H9 (cell line): ENCODE results near the gene DHX36. TPM values are rescaled to one million over a fixed set of nuclear protein-coding genes. Genes with fewer than 3 reads are reported as not detected.

Experiments used
- DNase-seq: peaks from one replicate; pipeline ENCODE4 v3.0.0-alpha.2; 2017
- H2AFZ ChIP-seq: one replicate; pipeline ENCODE4 v1.6.1; 2013; ENCODE audit warnings: mild to moderate bottlenecking, low read length, control low read depth, moderate library complexity
- H2AK5ac ChIP-seq: 2 replicates; pipeline ENCODE4 v1.6.1; 2013; ENCODE audit warnings: low read length, control low read depth, mixed read lengths; ENCODE audit not compliant: insufficient read length
- H2BK120ac ChIP-seq: one replicate; pipeline ENCODE4 v1.6.1; 2013; ENCODE audit warnings: low read depth, mild to moderate bottlenecking, low read length, control low read depth, inconsistent platforms; ENCODE audit not compliant: poor library complexity, severe bottlenecking
- H2BK12ac ChIP-seq: 2 replicates; pipeline ENCODE4 v1.6.1; 2013; ENCODE audit warnings: low read length, control low read depth, mixed read lengths, low read depth; ENCODE audit not compliant: insufficient read length
- H2BK15ac ChIP-seq: 2 replicates; pipeline ENCODE4 v1.6.1; 2013; ENCODE audit warnings: low read depth, low read length, control low read depth
- H2BK20ac ChIP-seq: one replicate; pipeline ENCODE4 v1.6.1; 2013; ENCODE audit warnings: low read depth, mild to moderate bottlenecking, low read length, control low read depth, inconsistent platforms; ENCODE audit not compliant: poor library complexity, severe bottlenecking
- H2BK5ac ChIP-seq: 2 replicates; pipeline ENCODE4 v1.6.1; 2013; ENCODE audit warnings: low read length, control low read depth, mixed read lengths; ENCODE audit not compliant: insufficient read length
- H3K14ac ChIP-seq: 2 replicates; pipeline ENCODE4 v1.6.1; 2013; ENCODE audit warnings: low read length, control low read depth; ENCODE audit not compliant: insufficient read depth
- H3K18ac ChIP-seq: 2 replicates; pipeline ENCODE4 v1.6.1; 2013; ENCODE audit warnings: low read depth, mild to moderate bottlenecking, mixed read lengths, low read length, control low read depth; ENCODE audit not compliant: insufficient read length
- H3K23ac ChIP-seq: 2 replicates; pipeline ENCODE4 v1.6.1; 2013; ENCODE audit warnings: low read length, control low read depth, mixed read lengths, low read depth; ENCODE audit not compliant: insufficient read length
- H3K23me2 ChIP-seq: 2 replicates; pipeline ENCODE4 v1.6.1; 2013; ENCODE audit warnings: low read depth, mild to moderate bottlenecking, mixed read lengths, low read length, control low read depth; ENCODE audit not compliant: insufficient read length, poor library complexity, severe bottlenecking
- H3K27ac ChIP-seq: 2 replicates; pipeline ENCODE4 v1.5.1; 2013; ENCODE audit warnings: low read length, control low read depth, mixed read lengths, low read depth; ENCODE audit not compliant: insufficient read length
- H3K27me3 ChIP-seq: 2 replicates; pipeline ENCODE4 v1.6.1; 2013; ENCODE audit warnings: low read length, control low read depth, inconsistent platforms; ENCODE audit not compliant: insufficient read depth
- H3K4ac ChIP-seq: 2 replicates; pipeline ENCODE4 v1.6.1; 2013; ENCODE audit warnings: low read depth, mild to moderate bottlenecking, control low read depth, inconsistent platforms, low read length, moderate library complexity
- H3K4me1 ChIP-seq: 2 replicates; pipeline ENCODE4 v1.6.1; 2013; ENCODE audit warnings: low read length, control low read depth, inconsistent platforms; ENCODE audit not compliant: insufficient read depth
- H3K4me2 ChIP-seq: 2 replicates; pipeline ENCODE4 v1.6.1; 2013; ENCODE audit warnings: low read length, control low read depth, mixed read lengths; ENCODE audit not compliant: insufficient read length, insufficient read depth
- H3K56ac ChIP-seq: 2 replicates; pipeline ENCODE4 v1.6.1; 2013; ENCODE audit warnings: low read depth, mild to moderate bottlenecking, mixed read lengths, low read length, control low read depth; ENCODE audit not compliant: insufficient read length
- H3K79me1 ChIP-seq: 2 replicates; pipeline ENCODE4 v1.6.1; 2013; ENCODE audit warnings: low read depth, mild to moderate bottlenecking, moderate library complexity, low read length, control low read depth, inconsistent platforms; ENCODE audit not compliant: insufficient read depth, poor library complexity, severe bottlenecking
- H3K79me2 ChIP-seq: 2 replicates; pipeline ENCODE4 v1.6.1; 2013; ENCODE audit warnings: low read length, control low read depth, inconsistent platforms; ENCODE audit not compliant: insufficient read depth
- H3K9ac ChIP-seq: 2 replicates; pipeline ENCODE4 v1.6.1; 2013; ENCODE audit warnings: low read length, control low read depth, mixed read lengths; ENCODE audit not compliant: insufficient read length; ENCODE audit errors: extremely low read depth
- H3K9me3 ChIP-seq: one replicate; pipeline ENCODE4 v1.6.1; 2013; ENCODE audit warnings: low read depth, low read length, inconsistent platforms; ENCODE audit not compliant: control insufficient read depth
- H3T11ph ChIP-seq: one replicate; pipeline ENCODE4 v1.6.1; 2013; ENCODE audit warnings: mild to moderate bottlenecking, low read length, control low read depth, inconsistent platforms
- H4K20me1 ChIP-seq: one replicate; pipeline ENCODE4 v1.6.1; 2013; ENCODE audit not compliant: control insufficient read depth, insufficient read length, insufficient read depth
- H4K5ac ChIP-seq: 2 replicates; pipeline ENCODE4 v1.6.1; 2013; ENCODE audit warnings: low read depth, mild to moderate bottlenecking, mixed read lengths, low read length, control low read depth; ENCODE audit not compliant: insufficient read length
- H4K8ac ChIP-seq: replicated peaks from 2 replicates; pipeline ENCODE4 v1.6.1; 2013; ENCODE audit warnings: low read length, control low read depth, mixed read lengths, low read depth; ENCODE audit not compliant: insufficient read length
- H4K91ac ChIP-seq: 2 replicates; pipeline ENCODE4 v1.6.1; 2013; ENCODE audit warnings: low read depth, mild to moderate bottlenecking, moderate library complexity, mixed read lengths, low read length, control low read depth; ENCODE audit not compliant: insufficient read length
- H3K27ac Mint-ChIP-seq, 3 experiments: 2 replicates in 2 of 3; 3 replicates in 1 of 3; pipeline ENCODE4 v1.8.0; 2020 to 2021; ENCODE audit warnings: mixed read lengths in 3 of 3, mild to moderate bottlenecking in 1 of 3, moderate library complexity in 1 of 3
- H3K27me3 Mint-ChIP-seq: 2 replicates; pipeline ENCODE4 v1.8.0; 2021; ENCODE audit warnings: low read depth, mild to moderate bottlenecking, moderate library complexity, mixed read lengths
- H3K36me3 Mint-ChIP-seq, 3 experiments: 2 replicates in 2 of 3; 3 replicates in 1 of 3; pipeline ENCODE4 v1.8.0; 2020 to 2021; ENCODE audit warnings: low read depth in 3 of 3, mixed read lengths in 3 of 3; ENCODE audit not compliant: insufficient read depth in 1 of 3
- H3K4me1 Mint-ChIP-seq, 2 experiments: 2 replicates each; pipeline ENCODE4 v1.8.0; 2020; ENCODE audit warnings: mixed read lengths in 2 of 2
- H3K4me3 Mint-ChIP-seq, 2 experiments: 2 replicates in 1 of 2; 3 replicates in 1 of 2; pipeline ENCODE4 v1.8.0; 2020 to 2021; ENCODE audit warnings: mild to moderate bottlenecking in 2 of 2, mixed read lengths in 2 of 2, moderate library complexity in 1 of 2
- H3K9me3 Mint-ChIP-seq, 2 experiments: 2 replicates in 1 of 2; 3 replicates in 1 of 2; pipeline ENCODE4 v1.8.0; 2020; ENCODE audit warnings: mild to moderate bottlenecking in 2 of 2, mixed read lengths in 2 of 2, moderate library complexity in 1 of 2
- CTCF ChIP-seq: fragments of 200-600 bp; sonication (generic); conservative IDR thresholded peaks from 3 replicates; pipeline ENCODE4 v1.8.0; 2021; ENCODE audit warnings: antibody characterized with exemption, mild to moderate bottlenecking
- WGBS: extraction: QIAGEN DNeasy Blood & Tissue Kit; methylation state at CpG from one replicate; pipeline ENCODE4 v1.1.7; 2013; ENCODE audit warnings: missing lambda C conversion rate, low lambda C conversion rate, mixed read lengths; ENCODE audit not compliant: insufficient read length; ENCODE audit errors: extremely low coverage; 5-methylcytosine and 5-hydroxymethylcytosine counted together
- total RNA-seq: library from RNA; stranded (reverse); gene quantifications from 2 replicates; pipeline ENCODE4 v1.2.1, GENCODE V29; 2021

Gene DHX36
- total RNA-seq, 1 experiment from 2014 or later = 103 TPM

DNA sequence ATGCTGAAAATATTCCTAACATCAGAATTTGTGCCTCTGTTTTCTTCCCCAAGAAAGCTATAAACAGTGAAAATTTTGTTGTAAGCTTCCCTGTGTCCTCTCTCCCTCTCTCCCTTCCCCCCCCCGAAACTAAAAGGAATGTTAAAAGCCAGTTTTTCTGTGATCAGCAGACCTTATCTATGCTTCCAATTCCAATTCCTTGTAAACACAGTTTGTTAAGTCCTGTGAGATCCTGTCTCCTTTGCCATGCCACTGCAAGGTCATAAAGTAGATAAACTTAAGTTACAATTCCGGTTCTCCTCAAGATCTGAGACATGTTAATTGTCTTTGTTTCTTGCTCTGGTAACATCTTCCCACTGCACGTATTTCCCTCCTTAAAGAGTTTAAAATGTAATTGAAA is 42.9 kb upstream of the DHX36 start:
- Histone ChIP-seq H3K4me1 (no peaks in the 10 kb centered on the region), H4K8ac (no peak overlapping the region), H3K23ac (no peak overlapping the region), H4K91ac (no peak overlapping the region), H3K27me3 (no peaks in the 10 kb centered on the region), H2BK20ac (no peak overlapping the region), H4K20me1 (no peaks in the 10 kb centered on the region), H2AFZ (no peak overlapping the region), H3K23me2 (no peaks in the 10 kb centered on the region), H3K9me3 (no peaks in the 10 kb centered on the region), H4K5ac (no peak overlapping the region), H3K27ac (no peak overlapping the region), H3K79me1 (no peaks in the 10 kb centered on the region), H3K79me2 (no peaks in the 10 kb centered on the region), H3K18ac (no peak overlapping the region), H3T11ph (no peak overlapping the region), H3K9ac (no peak overlapping the region), H3K4ac (no peak overlapping the region), H2BK15ac (no peak overlapping the region), H2AK5ac (no peak overlapping the region), H2BK120ac (no peak overlapping the region), H3K56ac (no peak overlapping the region), H3K4me2 (no peak overlapping the region), H2BK12ac (no peak overlapping the region), H3K14ac (no peak overlapping the region), H2BK5ac (no peak overlapping the region)
- no CpG with 5 or more reads among the region's 3 CpGs for WGBS
- Mint-ChIP-seq H3K4me3 (no peak overlapping the region), H3K27ac (0 out of 7 replicates have a peak overlapping the region, but pooled peaks of 1 of the 3 experiments have one; percentile 27), H3K27me3 (no peaks in the 10 kb centered on the region), H3K9me3 (peaks cover 12% of the 10 kb centered on the region in 2 experiments; a peak in 3 of 5 replicates), H3K4me1 (peaks cover 0 to 4% of the 10 kb centered on the region in 2 experiments; a peak in 2 of 4 replicates), H3K36me3 (peaks cover 0 to 14% (median 0%) of the 10 kb centered on the region in 3 experiments; a peak in 3 of 7 replicates)
- no peak for DNase-seq
- no peak for TF ChIP-seq CTCF
